ENCODE data around the gene TP63. TPM values are rescaled to one million over a fixed set of nuclear protein-coding genes. Genes with fewer than 3 reads are reported as not detected.

The TP63 gene
- polyA plus RNA-seq, 1 donor from 2014 or later, result 0.12 TPM

- Histone ChIP-seq H4K20me1 (ENCODE audit: insufficient read depth) (no peaks in the 10 kb centered on the region), H3K36me3 (ENCODE audit: insufficient read depth, low read length) (no peaks in the 10 kb centered on the region), H3K79me2 (replicated peaks; ENCODE audit: insufficient read depth, low read length) (no peaks in the 10 kb centered on the region), H3K9me2 (ENCODE audit: insufficient read depth, low read length) (no peaks in the 10 kb centered on the region), H3K27me3 (ENCODE audit: insufficient read depth, low read depth, low read length) (no peaks in the 10 kb centered on the region), H3K9me3 (ENCODE audit: low read length) (no peaks in the 10 kb centered on the region), H3K4me2 (ENCODE audit: low read length) (no peak overlapping the region), H2AFZ (ENCODE audit: low read depth, low read length) (no peak overlapping the region), H3K27ac (ENCODE audit: low read length) (no peak overlapping the region), H3K4me3 (ENCODE audit: low read length) (no peak overlapping the region), H3K9ac (ENCODE audit: low read length) (no peak overlapping the region), H3F3A (ENCODE audit: insufficient read depth, low read length, poor library complexity, severe bottlenecking) (no peaks in the 10 kb centered on the region)
- TF ChIP-seq SMC3 (conservative IDR thresholded peaks at IDR 0.05; ENCODE audit: poor library complexity) (no peak), CTCF (IDR thresholded peaks at IDR 0.05; ENCODE audit: poor library complexity, severe bottlenecking) (no peak), EP300 (conservative IDR thresholded peaks at IDR 0.05; ENCODE audit: poor library complexity, severe bottlenecking) (no peak), EZH2 (IDR thresholded peaks at IDR 0.05; ENCODE audit: borderline replicate concordance, insufficient read depth, low read length, poor library complexity, severe bottlenecking) (no peak), RAD21 (conservative IDR thresholded peaks at IDR 0.05) (no peak), TAF1 (IDR thresholded peaks at IDR 0.05; ENCODE audit: low read depth) (no peak), POLR2AphosphoS5 (IDR thresholded peaks at IDR 0.05) (no peak), MXI1 (conservative IDR thresholded peaks at IDR 0.05; ENCODE audit: poor library complexity, severe bottlenecking) (no peak)
- TF ChIP-seq, protein P1, sequence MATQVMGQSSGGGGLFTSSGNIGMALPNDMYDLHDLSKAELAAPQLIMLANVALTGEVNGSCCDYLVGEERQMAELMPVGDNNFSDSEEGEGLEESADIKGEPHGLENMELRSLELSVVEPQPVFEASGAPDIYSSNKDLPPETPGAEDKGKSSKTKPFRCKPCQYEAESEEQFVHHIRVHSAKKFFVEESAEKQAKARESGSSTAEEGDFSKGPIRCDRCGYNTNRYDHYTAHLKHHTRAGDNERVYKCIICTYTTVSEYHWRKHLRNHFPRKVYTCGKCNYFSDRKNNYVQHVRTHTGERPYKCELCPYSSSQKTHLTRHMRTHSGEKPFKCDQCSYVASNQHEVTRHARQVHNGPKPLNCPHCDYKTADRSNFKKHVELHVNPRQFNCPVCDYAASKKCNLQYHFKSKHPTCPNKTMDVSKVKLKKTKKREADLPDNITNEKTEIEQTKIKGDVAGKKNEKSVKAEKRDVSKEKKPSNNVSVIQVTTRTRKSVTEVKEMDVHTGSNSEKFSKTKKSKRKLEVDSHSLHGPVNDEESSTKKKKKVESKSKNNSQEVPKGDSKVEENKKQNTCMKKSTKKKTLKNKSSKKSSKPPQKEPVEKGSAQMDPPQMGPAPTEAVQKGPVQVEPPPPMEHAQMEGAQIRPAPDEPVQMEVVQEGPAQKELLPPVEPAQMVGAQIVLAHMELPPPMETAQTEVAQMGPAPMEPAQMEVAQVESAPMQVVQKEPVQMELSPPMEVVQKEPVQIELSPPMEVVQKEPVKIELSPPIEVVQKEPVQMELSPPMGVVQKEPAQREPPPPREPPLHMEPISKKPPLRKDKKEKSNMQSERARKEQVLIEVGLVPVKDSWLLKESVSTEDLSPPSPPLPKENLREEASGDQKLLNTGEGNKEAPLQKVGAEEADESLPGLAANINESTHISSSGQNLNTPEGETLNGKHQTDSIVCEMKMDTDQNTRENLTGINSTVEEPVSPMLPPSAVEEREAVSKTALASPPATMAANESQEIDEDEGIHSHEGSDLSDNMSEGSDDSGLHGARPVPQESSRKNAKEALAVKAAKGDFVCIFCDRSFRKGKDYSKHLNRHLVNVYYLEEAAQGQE (IDR thresholded peaks at IDR 0.05; ENCODE audit: borderline replicate concordance), result no peak
Measured at GRCh38 chr3:189834462-189834861, 203.3 kb downstream of the TP63 start.

- Histone ChIP-seq H2AFZ (ENCODE audit: low read depth, low read length) (no peak overlapping the region), H3K36me3 (ENCODE audit: insufficient read depth, low read length) (no peaks in the 10 kb centered on the region)
Measured at GRCh38 chr3:189836795-189837194, 205.6 kb downstream of the TP63 start.

More at GRCh38 chr3:189836795-189837194, 205.6 kb downstream of the TP63 start:
- no peaks in the 10 kb centered on the region for H3K9me2 ChIP-seq (ENCODE audit: insufficient read depth, low read length)
- H3K9me3 ChIP-seq (ENCODE audit: low read length), result no peaks in the 10 kb centered on the region
- H3K27ac ChIP-seq (ENCODE audit: low read length), result no peak overlapping the region
- no peak overlapping the region for H3K4me2 ChIP-seq (ENCODE audit: low read length)
- H3K27me3 ChIP-seq (ENCODE audit: insufficient read depth, low read depth, low read length), result no peaks in the 10 kb centered on the region
- no peak overlapping the region for H3K9ac ChIP-seq (ENCODE audit: low read length)
- H3K4me3 ChIP-seq (ENCODE audit: low read length), result no peak overlapping the region
- no peaks in the 10 kb centered on the region for H4K20me1 ChIP-seq (ENCODE audit: insufficient read depth)
- no peaks in the 10 kb centered on the region for H3F3A ChIP-seq (ENCODE audit: insufficient read depth, low read length, poor library complexity, severe bottlenecking)
- H3K79me2 ChIP-seq (replicated peaks; ENCODE audit: insufficient read depth, low read length), result no peaks in the 10 kb centered on the region
- TF ChIP-seq EP300 (conservative IDR thresholded peaks at IDR 0.05; ENCODE audit: poor library complexity, severe bottlenecking) (no peak), EZH2 (IDR thresholded peaks at IDR 0.05; ENCODE audit: borderline replicate concordance, insufficient read depth, low read length, poor library complexity, severe bottlenecking) (no peak), MXI1 (conservative IDR thresholded peaks at IDR 0.05; ENCODE audit: poor library complexity, severe bottlenecking) (no peak), CTCF (IDR thresholded peaks at IDR 0.05; ENCODE audit: poor library complexity, severe bottlenecking) (no peak), RAD21 (conservative IDR thresholded peaks at IDR 0.05) (no peak), POLR2AphosphoS5 (IDR thresholded peaks at IDR 0.05) (no peak), SMC3 (conservative IDR thresholded peaks at IDR 0.05; ENCODE audit: poor library complexity) (no peak), TAF1 (IDR thresholded peaks at IDR 0.05; ENCODE audit: low read depth) (no peak)
- TF ChIP-seq, protein P1 (IDR thresholded peaks at IDR 0.05; ENCODE audit: borderline replicate concordance), result no peak
